ENCODE results near the gene KIAA0040.

- TF ChIP-seq CSRNP3 (CRISPR knock-in tag; IDR thresholded peaks at IDR 0.05) (no peak), ZFP3 (CRISPR knock-in tag; IDR thresholded peaks at IDR 0.05) (no peak), CSDC2 (CRISPR knock-in tag; IDR thresholded peaks at IDR 0.05) (no peak), PPARA (CRISPR knock-in tag; IDR thresholded peaks at IDR 0.05; ENCODE audit: borderline replicate concordance) (no peak), SNAI2 (CRISPR knock-in tag; IDR thresholded peaks at IDR 0.05) (no peak), ZNF70 (CRISPR knock-in tag; IDR thresholded peaks at IDR 0.05) (no peak), PATZ1 (CRISPR knock-in tag; IDR thresholded peaks at IDR 0.05; ENCODE audit: borderline replicate concordance) (no peak), ARNTL (CRISPR knock-in tag; IDR thresholded peaks at IDR 0.05; ENCODE audit: borderline replicate concordance, low read depth) (no peak), ESRRG (CRISPR knock-in tag; IDR thresholded peaks at IDR 0.05) (no peak), CREB5 (CRISPR knock-in tag; IDR thresholded peaks at IDR 0.05; ENCODE audit: low read depth) (no peak)
Observed at GRCh38 chr1:175146529-175147213, 45.9 kb downstream of the KIAA0040 start.
